Measurements from ENCODE around the gene DCTN1. TPM values are rescaled to one million over a fixed set of nuclear protein-coding genes. Genes with fewer than 3 reads are reported as not detected.

The DCTN1 gene
- total RNA-seq, 4 donors from 2014 or later: 78.7 to 131 (median 100) TPM

- no peak for TF ChIP-seq CTCF (IDR thresholded peaks at IDR 0.05; ENCODE audit: low read depth)
Measured at GRCh38 chr2:74325815-74326214, 54.3 kb downstream of the DCTN1 start.

DNA sequence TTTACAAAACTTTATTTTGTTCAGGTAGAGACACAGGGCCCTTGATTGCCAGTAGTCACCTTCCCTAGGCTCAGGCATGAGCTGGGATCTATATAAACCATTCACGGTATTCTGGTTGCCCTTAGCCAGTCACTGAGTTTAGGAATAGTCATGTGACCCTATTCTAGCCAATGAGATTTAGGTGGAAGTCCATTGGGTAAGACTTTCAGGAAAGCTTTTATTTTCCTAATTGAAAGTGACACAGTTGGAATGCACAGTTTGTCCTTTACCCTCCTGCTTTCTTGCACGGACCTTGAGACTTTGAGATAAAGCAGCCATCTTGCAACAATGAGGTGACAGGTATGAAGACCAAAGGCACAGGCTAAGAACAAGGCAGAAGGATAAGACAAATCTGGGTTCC is 58.4 kb downstream of the DCTN1 start:
- no peak for TF ChIP-seq CTCF (IDR thresholded peaks at IDR 0.05; ENCODE audit: low read depth)

GRCh38 chr2:74317701-74318100 is 62.4 kb downstream of the DCTN1 start:
- no peak for TF ChIP-seq CTCF (IDR thresholded peaks at IDR 0.05; ENCODE audit: low read depth)

DNA sequence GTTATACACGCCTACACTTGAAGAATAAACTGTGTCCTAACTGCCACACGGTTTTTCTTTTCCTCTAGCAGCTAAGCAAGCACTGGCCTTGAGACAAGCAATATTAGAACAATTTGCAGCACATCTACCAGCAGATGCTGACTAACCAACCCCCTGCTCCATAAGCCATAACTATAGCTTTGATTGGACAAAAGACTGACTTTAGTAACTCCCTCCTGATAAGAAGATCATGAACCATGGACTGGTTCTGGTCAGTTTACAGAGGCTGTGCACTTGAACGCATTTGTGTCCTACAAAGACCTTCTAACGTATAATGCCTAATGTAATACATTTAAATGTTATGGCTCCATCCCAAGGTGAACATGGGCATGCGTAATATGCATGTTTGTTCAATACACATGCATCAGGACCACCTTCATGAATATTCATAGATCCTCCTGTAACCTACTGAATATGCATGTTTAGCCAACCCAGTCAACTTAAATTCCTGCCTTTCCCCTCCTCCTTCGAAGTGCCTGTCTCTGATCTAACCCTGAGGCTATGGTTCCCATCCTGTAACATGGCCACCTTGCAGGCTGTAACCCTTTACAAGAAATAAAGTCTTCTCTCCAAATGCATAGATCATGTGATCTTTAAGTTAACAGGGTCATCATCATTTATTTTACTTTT is 63.4 kb downstream of the DCTN1 start:
- no peak for TF ChIP-seq CTCF (IDR thresholded peaks at IDR 0.05; ENCODE audit: low read depth)

- TF ChIP-seq CTCF (IDR thresholded peaks at IDR 0.05; ENCODE audit: low read depth): no peak
Measured at GRCh38 chr2:74314107-74314506, 66.0 kb downstream of the DCTN1 start.

GRCh38 chr2:74313497-74313896 is 66.6 kb downstream of the DCTN1 start:
- no peak for TF ChIP-seq CTCF (IDR thresholded peaks at IDR 0.05; ENCODE audit: low read depth)

DNA sequence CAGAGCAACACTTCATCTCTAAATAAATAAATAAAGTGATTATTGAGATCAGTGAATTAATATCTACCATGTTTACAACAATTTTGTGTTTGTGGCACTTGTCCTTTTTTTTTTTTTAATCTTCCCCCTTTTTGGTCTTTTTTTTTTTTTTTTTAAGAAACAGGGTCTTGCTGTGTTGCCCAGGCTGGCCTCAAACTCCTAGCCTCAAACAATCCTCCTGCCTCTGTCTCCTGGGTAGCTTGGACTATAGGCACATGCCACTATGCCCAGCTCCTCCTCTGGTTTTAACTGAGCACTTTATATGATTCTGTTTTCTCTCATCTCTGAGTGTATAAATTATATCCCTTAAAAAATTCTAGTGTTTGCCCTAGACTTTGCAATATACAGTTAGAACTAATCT is 67.2 kb downstream of the DCTN1 start:
- no peak for TF ChIP-seq CTCF (IDR thresholded peaks at IDR 0.05; ENCODE audit: low read depth)

Small RNA genes within 50 kb of the gene (small RNA-seq; reads per million reads assigned to genes)
- not detected for gene RNU6-542P
- gene TAF13P2: not detected

Other genes with a start within 250 kb of the DCTN1 start
- gene BOLA3, start 232.4 kb downstream of the DCTN1 start, total RNA-seq: 10 to 100 TPM; 26.5 to 56.4 (median 37.3) TPM
- 100 to 1,000 TPM in 3 of 4 donors, 10 to 100 TPM in 1; 70.6 to 121 (median 108) TPM for gene MOB1A, start 201.4 kb downstream of the DCTN1 start, total RNA-seq
- gene MTHFD2, start 181.7 kb downstream of the DCTN1 start, total RNA-seq: 10 to 100 TPM; 40.7 to 96.4 (median 70.0) TPM
- gene SLC4A5, start 36.9 kb downstream of the DCTN1 start, total RNA-seq: 1 to 10 TPM; 2.2 to 8.7 (median 5.1) TPM
- 1 to 10 TPM in 1 of 4 donors, under 1 TPM in 1, not detected in 2; 0.88 to 1.4 TPM for gene C2orf81, start 41.3 kb upstream of the DCTN1 start, total RNA-seq
- gene WDR54, start 41.4 kb upstream of the DCTN1 start, total RNA-seq: 1 to 10 TPM; 2.1 to 8.1 (median 5.8) TPM
- 10 to 100 TPM in 1 of 4 donors, 1 to 10 TPM in 3; 1.8 to 11.2 (median 8.2) TPM for gene RTKN, start 61.6 kb upstream of the DCTN1 start, total RNA-seq
- 10 to 100 TPM in 2 of 4 donors, 1 to 10 TPM in 1, under 1 TPM in 1; 0.65 to 29.4 (median 12.4) TPM for gene INO80B, start 74.8 kb upstream of the DCTN1 start, total RNA-seq
- 10 to 100 TPM; 18.9 to 55.3 (median 47.8) TPM for gene WBP1, start 78.1 kb upstream of the DCTN1 start, total RNA-seq
- 10 to 100 TPM; 16.5 to 41.3 (median 29.0) TPM for gene MOGS, start 85.1 kb upstream of the DCTN1 start, total RNA-seq
- 10 to 100 TPM; 31.3 to 41.8 (median 33.5) TPM for gene MRPL53, start 92.4 kb upstream of the DCTN1 start, total RNA-seq
- gene CCDC142, start 102.7 kb upstream of the DCTN1 start, total RNA-seq: 10 to 100 TPM; 10.4 to 30.0 (median 16.8) TPM
- gene TTC31, start 102.8 kb upstream of the DCTN1 start, total RNA-seq: 10 to 100 TPM; 13.0 to 34.9 (median 25.5) TPM
- gene LBX2, start 119.3 kb upstream of the DCTN1 start, total RNA-seq: 1 to 10 TPM in 3 of 4 donors, not detected in 1; 2.9 to 4.4 (median 4.1) TPM
- 10 to 100 TPM in 2 of 4 donors, 1 to 10 TPM in 2; 6.4 to 17.8 (median 10.8) TPM for gene PCGF1, start 127.4 kb upstream of the DCTN1 start, total RNA-seq
- gene TLX2, start 134.1 kb upstream of the DCTN1 start, total RNA-seq: not detected
- gene DQX1, start 145.9 kb upstream of the DCTN1 start, total RNA-seq: not detected
- gene AUP1, start 149.4 kb upstream of the DCTN1 start, total RNA-seq: 100 to 1,000 TPM in 3 of 4 donors, 10 to 100 TPM in 1; 96.9 to 109 (median 102) TPM
- 10 to 100 TPM; 15.2 to 43.8 (median 42.9) TPM for gene HTRA2, start 149.6 kb upstream of the DCTN1 start, total RNA-seq
- gene LOXL3, start 173.6 kb upstream of the DCTN1 start, total RNA-seq: 10 to 100 TPM in 2 of 4 donors, 1 to 10 TPM in 2; 5.2 to 22.4 (median 9.2) TPM
- 10 to 100 TPM; 11.1 to 50.2 (median 42.7) TPM for gene DOK1, start 174.4 kb upstream of the DCTN1 start, total RNA-seq